Measurements from ENCODE around the gene NME1.

Gene NME1

GRCh38 chr17:51155416-51155815 is 2.1 kb downstream of the NME1 start:
- no peak overlapping the region for H2AFZ ChIP-seq
- H3K79me2 ChIP-seq, result peaks cover 8% of the 10 kb centered on the region
- no peaks in the 10 kb centered on the region for H3K9me3 ChIP-seq (ENCODE audit: control insufficient read depth, low read length)
- H3K4me3 ChIP-seq (ENCODE audit: low read depth, low read length), result no peak overlapping the region
- H3K36me3 ChIP-seq (ENCODE audit: control insufficient read depth, insufficient read depth, low read length), result no peaks in the 10 kb centered on the region
- no peak for TF ChIP-seq CTCF (IDR thresholded peaks at IDR 0.05)
- no peak overlapping the region for H3K4me2 ChIP-seq (ENCODE audit: low read length)
- peaks cover 8% of the 10 kb centered on the region for H3K4me1 ChIP-seq
- H3K27me3 ChIP-seq (ENCODE audit: control insufficient read depth, insufficient read depth, low read length), result no peaks in the 10 kb centered on the region
- H3K27ac ChIP-seq, result no peak overlapping the region
- H3K9ac ChIP-seq, result no peak overlapping the region

GRCh38 chr17:51159604-51160003 is 6.2 kb downstream of the NME1 start:
- Histone ChIP-seq H3K36me3 (ENCODE audit: control insufficient read depth, insufficient read depth, low read length) (no peaks in the 10 kb centered on the region), H3K4me3 (ENCODE audit: low read depth, low read length) (no peak overlapping the region)

GRCh38 chr17:51161541-51161940 is 8.2 kb downstream of the NME1 start:
- Histone ChIP-seq H3K27me3 (ENCODE audit: control insufficient read depth, insufficient read depth, low read length) (no peaks in the 10 kb centered on the region), H3K9me3 (ENCODE audit: control insufficient read depth, low read length) (no peaks in the 10 kb centered on the region), H3K79me2 (no peaks in the 10 kb centered on the region), H2AFZ (no peak overlapping the region), H3K4me2 (ENCODE audit: low read length) (no peak overlapping the region), H3K4me3 (ENCODE audit: low read depth, low read length) (no peak overlapping the region), H3K27ac (no peak overlapping the region), H3K4me1 (no peaks in the 10 kb centered on the region), H3K36me3 (ENCODE audit: control insufficient read depth, insufficient read depth, low read length) (no peaks in the 10 kb centered on the region), H3K9ac (no peak overlapping the region)
- no peak for TF ChIP-seq CTCF (IDR thresholded peaks at IDR 0.05)

More at GRCh38 chr17:51159604-51160003, 6.2 kb downstream of the NME1 start:
- Histone ChIP-seq H3K4me2 (ENCODE audit: low read length) (no peak overlapping the region), H3K9ac (no peak overlapping the region), H3K9me3 (ENCODE audit: control insufficient read depth, low read length) (no peaks in the 10 kb centered on the region), H3K79me2 (peaks cover 5% of the 10 kb centered on the region), H2AFZ (no peak overlapping the region), H3K27ac (no peak overlapping the region), H3K4me1 (peaks cover 1% of the 10 kb centered on the region), H3K27me3 (ENCODE audit: control insufficient read depth, insufficient read depth, low read length) (no peaks in the 10 kb centered on the region)
- no peak for TF ChIP-seq CTCF (IDR thresholded peaks at IDR 0.05)

- peak overlapping the region; percentile 25 for H3K9ac ChIP-seq
- no peaks in the 10 kb centered on the region for H3K79me2 ChIP-seq
- TF ChIP-seq CTCF (IDR thresholded peaks at IDR 0.05), result no peak
- no peaks in the 10 kb centered on the region for H3K27me3 ChIP-seq (ENCODE audit: control insufficient read depth, insufficient read depth, low read length)
- no peak overlapping the region for H3K4me3 ChIP-seq (ENCODE audit: low read depth, low read length)
- H2AFZ ChIP-seq, result peak overlapping the region; percentile 100
- peak overlapping the region; percentile 99 for H3K4me2 ChIP-seq (ENCODE audit: low read length)
- H3K4me1 ChIP-seq, result no peaks in the 10 kb centered on the region
- peak overlapping the region; percentile 84 for H3K27ac ChIP-seq
- H3K36me3 ChIP-seq (ENCODE audit: control insufficient read depth, insufficient read depth, low read length), result no peaks in the 10 kb centered on the region
- no peaks in the 10 kb centered on the region for H3K9me3 ChIP-seq (ENCODE audit: control insufficient read depth, low read length)
These were observed 11.7 kb downstream of the NME1 start for GRCh38 chr17:51164911-51165679.

Data from parathyroid adenoma (tissue), 2 donors.